GM12865 (cell line): Measurements from ENCODE around the gene AKR1C3.
"Not testable (repeated sequence)": the region's sequence is repeated elsewhere in the genome, so short reads cannot be mapped to it uniquely, and the experiment has no call there.

ENCODE experiments used
- DNase-seq: peaks from one replicate; pipeline ENCODE4 v3.0.0; 2010; ENCODE audit warnings: low read depth
- H3K4me3 ChIP-seq: 2 replicates; pipeline ENCODE4 v1.5.1; 2011; ENCODE audit warnings: mild to moderate bottlenecking, low read depth, low read length, control low read depth
- TF ChIP-seq, protein P1 (sequence below): IDR thresholded peaks from 2 replicates; pipeline ENCODE4 v1.5.1; 2011; ENCODE audit warnings: low read length, control low read depth, low read depth, inconsistent platforms; ENCODE audit not compliant: insufficient read depth; ENCODE audit errors: missing control alignments

AKR1C3 gene

DNA sequence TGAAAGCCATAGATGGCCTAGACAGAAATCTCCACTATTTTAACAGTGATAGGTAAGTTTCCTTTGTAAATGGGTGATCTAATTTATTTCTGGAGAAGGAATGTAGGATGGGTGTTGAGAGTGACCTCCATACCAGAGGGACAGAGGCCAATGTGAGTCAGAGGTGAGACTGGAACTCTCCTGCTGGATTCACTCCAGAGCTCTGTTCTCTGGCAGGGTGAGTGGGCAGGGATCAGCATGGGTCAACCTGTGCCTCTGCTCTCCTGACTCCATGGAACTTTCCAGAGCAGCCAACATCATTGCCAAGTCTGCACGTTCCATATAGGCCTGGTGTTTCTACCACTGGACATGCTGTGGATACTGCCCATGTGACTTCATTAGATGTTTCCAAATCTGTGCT lies 11.4 kb downstream of the AKR1C3 start:
- no peak overlapping the region for H3K4me3 ChIP-seq
- DNase-seq = no peak
- TF ChIP-seq, protein P1, sequence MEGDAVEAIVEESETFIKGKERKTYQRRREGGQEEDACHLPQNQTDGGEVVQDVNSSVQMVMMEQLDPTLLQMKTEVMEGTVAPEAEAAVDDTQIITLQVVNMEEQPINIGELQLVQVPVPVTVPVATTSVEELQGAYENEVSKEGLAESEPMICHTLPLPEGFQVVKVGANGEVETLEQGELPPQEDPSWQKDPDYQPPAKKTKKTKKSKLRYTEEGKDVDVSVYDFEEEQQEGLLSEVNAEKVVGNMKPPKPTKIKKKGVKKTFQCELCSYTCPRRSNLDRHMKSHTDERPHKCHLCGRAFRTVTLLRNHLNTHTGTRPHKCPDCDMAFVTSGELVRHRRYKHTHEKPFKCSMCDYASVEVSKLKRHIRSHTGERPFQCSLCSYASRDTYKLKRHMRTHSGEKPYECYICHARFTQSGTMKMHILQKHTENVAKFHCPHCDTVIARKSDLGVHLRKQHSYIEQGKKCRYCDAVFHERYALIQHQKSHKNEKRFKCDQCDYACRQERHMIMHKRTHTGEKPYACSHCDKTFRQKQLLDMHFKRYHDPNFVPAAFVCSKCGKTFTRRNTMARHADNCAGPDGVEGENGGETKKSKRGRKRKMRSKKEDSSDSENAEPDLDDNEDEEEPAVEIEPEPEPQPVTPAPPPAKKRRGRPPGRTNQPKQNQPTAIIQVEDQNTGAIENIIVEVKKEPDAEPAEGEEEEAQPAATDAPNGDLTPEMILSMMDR = no peak

DNA sequence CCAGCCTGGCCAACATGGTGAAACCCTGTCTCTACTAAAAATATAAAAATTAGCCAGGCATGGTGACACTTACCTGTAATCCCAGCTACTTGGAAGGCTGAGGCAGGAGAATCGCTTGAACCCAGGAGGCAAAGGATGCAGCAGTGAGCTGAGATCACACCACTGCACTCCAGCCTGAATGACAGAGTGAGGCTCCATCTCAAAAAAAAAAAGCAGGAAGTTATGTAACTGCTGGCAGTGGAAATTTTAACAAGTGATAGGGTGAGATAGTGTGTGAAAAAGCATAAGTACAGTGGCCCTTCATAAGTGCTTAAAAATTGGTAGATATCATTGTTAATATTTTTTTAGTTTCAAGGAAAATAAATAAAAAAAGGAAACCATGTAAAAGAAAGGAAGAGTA lies 12.3 kb downstream of the AKR1C3 start:
- TF ChIP-seq, protein P1 = no peak
- DNase-seq = no peak
- H3K4me3 ChIP-seq = no peak overlapping the region

DNA sequence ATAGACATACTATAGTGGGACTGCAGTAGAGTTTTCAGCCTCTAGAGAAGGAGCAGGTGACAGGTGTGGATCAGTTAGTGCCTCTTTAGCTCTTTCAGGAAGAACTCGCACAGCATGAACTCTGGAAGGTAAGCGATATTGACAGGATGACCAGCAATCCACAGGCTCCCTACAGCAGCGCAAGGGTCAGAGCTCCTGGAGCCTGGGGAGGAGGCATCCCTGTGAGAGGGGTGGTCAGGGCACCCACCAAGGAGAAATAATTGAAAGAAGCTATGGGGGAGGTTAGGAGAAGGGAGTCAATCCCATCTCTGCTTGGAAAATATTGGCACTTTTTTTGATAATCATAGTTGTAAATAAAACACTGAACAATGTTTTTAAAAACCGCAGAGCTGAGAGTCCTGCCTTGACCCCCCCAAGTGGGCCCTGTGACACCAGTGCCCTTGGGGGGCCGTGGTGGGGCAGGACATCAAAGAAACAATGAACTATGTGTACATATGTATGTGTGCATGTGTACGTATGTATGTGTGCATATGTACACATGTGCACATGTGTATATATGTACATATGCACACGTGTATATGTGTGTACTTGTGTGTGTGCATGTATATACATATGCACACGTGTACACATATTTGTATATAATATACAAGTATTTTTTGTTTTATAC lies 13.8 kb downstream of the AKR1C3 start:
- TF ChIP-seq, protein P1 = no peak
- no peak for DNase-seq
- H3K4me3 ChIP-seq = no peak overlapping the region

DNA sequence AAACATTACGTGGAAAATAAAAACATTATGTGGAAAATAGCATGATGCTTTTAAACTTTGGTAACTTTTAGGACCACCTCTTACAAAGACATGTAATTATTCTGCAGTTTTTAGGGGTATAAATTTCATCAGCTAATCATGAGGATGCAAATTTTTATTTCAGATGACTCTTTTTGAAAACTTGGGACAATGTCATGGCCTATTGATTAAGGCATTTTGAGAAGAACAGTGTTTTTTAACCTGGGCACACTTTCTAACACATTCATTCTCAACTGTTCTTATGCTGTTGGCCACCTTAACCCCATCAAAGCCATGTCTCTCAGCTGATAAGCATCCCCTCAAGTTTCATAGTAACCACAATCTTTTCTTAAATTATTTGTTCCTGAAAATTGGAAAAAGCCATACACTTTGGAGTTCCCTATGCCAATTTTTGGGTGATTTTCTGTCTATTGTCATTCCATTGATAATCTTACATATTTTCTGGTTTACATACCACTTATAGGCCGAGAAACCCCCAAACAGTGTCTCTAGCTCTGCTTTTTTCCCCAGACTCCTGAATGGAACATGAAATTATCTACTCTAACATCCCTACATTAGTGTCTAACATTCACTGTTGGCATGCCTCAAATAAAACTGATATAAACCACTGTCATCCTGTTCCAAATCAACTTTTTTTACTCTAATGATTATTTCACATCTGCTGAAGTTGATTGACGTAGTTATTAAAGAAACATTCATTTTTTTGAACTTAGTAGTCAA lies 14.6 kb downstream of the AKR1C3 start:
- no peak for DNase-seq
- TF ChIP-seq, protein P1 = no peak
- no peak overlapping the region for H3K4me3 ChIP-seq

GRCh38 chr10:5109861-5110260 lies 15.6 kb downstream of the AKR1C3 start:
- not testable (repeated sequence) for DNase-seq, H3K4me3 ChIP-seq

DNA sequence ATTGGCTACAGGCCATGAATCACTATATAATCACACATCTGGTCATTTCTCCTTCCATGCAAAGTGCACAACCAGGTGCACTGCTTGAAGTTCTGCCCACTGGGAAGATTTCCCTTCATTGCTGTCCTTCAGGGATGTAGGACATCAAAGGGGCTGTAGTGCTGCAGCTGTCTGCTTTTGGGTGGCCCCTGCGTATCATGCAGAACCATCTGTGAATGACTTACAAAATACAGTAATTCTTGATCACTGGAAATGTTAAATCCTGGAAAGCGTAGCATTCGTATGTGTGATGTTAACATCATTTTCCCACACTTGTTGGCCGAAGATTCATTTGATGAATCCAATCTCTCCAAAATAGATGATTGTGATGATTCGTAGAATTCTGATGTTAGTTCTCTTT lies 22.4 kb downstream of the AKR1C3 start:
- DNase-seq = no peak
- TF ChIP-seq, protein P1 = no peak
- no peak overlapping the region for H3K4me3 ChIP-seq

- TF ChIP-seq, protein P1 = no peak
- DNase-seq = no peak
- no peak overlapping the region for H3K4me3 ChIP-seq
These were observed 22.8 kb downstream of the AKR1C3 start for GRCh38 chr10:5117026-5117425.

- not testable (repeated sequence) for DNase-seq, H3K4me3 ChIP-seq
These were observed 25.8 kb downstream of the AKR1C3 start for GRCh38 chr10:5119997-5120396.
